GM18870 (cell line): ENCODE results near the gene SEMA6A.
"Not testable (repeated sequence)": the region's sequence is repeated elsewhere in the genome, so short reads cannot be mapped to it uniquely, and the experiment has no call there.

ENCODE experiments used
- ATAC-seq: cut with Tn5 transposase; IDR thresholded peaks from one replicate; pipeline ENCODE4 v1.9.1; 2021; ENCODE audit warnings: moderate library complexity; ENCODE audit not compliant: unreplicated experiment

SEMA6A gene

GRCh38 chr5:116550082-116550481, 24.5 kb downstream of the SEMA6A start:
- ATAC-seq: no peak

DNA sequence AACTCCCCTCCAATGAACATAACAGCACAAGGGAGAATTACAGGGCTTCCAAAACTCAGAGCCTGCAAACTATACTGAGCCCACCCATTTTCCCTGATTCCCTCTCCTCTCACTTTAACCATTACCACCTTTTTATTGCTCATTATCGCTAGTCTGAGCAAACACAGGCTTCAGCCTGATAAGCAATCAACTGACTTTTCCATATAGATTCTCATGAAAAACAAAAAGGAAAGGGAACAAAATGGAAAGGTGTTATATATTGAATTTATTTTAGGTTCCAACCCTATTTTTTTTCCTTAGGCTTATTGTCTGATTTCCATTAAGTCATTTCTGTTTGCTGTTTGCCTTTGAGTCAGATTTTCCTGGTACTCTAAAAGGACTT, 27.9 kb downstream of the SEMA6A start:
- no peak for ATAC-seq

DNA sequence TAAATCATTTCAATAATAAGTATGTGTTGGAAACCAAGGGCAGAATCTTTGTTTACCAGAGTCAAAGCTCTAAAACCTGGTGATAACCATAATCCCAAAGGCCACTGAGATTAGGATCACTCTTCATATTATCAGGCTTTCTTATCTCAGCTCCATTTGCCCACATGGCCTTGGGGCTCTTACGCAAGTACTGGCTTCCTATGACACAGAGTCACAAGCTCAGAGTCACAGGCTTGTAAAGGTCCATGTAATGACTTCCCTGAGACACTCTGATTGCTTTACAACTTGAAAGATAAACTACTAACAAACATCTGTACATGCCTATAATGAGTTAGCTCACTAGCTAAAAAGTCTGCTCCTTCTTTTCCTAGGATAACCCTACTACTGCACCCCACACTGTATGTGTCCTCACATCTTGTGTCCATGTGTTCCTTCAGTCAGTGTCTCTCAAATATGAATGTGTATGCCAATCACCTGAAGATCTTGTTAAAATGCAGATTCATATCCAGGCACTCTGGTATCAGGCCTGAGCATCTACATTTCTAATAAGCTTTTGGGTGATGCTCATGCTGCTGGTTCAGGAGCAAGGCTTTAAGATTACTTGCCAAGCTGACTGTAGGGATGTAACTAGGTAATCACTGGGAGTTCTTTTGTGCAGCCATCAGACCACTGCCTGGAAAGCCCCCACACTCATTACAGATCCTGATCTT, 28.4 kb downstream of the SEMA6A start:
- no peak for ATAC-seq

DNA sequence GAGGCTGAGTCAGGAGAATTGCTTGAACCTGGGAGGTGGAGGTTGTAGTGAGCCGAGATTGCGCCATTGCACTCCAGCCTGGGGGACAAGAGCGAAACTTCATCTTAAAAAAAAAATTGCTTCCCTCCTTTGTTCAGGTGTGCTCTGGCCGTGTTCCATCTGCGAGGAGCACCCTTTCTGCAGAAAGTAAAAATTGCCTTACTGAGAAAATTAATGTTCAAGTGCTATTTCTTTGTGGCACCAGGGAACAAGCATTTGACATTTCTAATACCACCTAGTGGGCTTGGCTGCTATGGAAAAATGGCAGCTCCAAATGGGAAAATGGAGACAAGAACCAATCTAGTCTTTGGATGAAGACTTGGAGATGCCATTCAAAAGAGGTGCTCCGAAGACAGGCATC, 29.2 kb downstream of the SEMA6A start:
- not testable (repeated sequence) for ATAC-seq

DNA sequence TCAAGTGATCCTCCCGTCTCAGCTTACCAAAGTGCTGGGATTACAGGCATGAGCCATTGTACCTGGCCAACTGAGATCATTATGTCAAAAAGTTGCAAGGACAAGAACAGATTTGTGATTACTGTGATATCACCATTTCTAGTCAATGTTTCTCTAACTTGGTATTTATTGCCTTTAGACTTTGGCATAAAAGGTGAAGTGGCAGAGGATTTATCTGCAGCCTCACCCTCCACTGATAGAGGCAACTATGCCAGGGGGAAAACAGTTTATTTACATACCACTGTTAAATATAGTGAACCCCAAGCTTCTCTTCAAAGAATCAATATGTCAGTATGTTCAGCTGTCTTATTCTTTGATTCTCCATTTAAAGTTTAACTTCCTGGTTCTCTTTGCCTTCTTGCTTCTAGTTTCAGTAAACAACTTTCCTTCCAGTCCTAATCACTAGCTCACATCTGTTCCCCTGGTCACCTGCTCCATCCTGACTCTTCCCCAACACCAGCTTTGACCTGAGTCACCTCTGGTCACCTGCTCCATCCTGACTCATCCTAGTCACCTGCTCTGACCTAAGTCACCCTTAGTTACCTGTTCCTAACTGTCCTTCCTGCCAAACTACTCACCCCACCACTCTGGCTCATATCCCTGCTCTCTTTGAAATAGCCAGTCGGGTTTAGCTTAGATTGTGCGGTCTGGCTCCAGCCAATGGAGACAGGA, 29.9 kb downstream of the SEMA6A start:
- ATAC-seq: no peak

- ATAC-seq: no peak
These were observed 31.1 kb downstream of the SEMA6A start for GRCh38 chr5:116543501-116543900.

DNA sequence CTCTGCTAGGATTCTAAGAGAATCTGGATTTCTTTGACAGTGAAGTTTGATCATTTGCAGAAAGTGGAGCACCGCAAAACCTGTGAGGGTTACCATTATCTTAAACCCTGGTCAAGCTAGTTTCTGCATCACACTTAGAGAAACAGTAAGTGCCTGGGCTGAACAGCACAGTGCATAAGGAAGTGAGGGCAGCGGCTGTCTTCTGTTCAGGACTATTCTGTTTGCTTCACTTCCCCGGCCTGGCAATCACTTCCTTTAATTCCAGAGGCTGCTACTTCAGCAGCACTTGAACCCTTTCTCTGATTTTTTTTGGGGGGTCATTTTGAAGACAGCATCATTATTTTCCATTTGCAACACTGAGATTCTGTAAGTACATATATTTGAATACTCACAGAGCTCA, 32.0 kb downstream of the SEMA6A start:
- no peak for ATAC-seq

DNA sequence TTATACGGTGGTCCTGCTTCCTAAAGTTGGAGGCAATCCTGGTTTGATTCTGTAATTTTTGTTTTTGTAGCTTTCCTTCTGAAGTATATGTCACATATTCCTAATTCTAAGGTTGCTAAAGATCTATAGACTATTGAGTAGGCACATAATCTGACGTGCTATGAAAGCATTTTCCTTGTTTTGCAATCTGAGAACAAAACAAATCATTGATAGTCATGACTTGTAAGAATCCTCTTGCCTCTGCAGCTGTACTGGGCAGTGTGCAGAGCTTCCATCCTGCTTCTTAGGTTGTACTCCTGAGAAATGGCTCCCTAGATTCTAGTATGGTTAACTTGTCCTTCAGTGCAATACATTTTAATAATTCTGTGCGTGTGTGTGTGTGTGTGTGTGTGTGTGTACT, 35.4 kb downstream of the SEMA6A start:
- no peak for ATAC-seq

DNA sequence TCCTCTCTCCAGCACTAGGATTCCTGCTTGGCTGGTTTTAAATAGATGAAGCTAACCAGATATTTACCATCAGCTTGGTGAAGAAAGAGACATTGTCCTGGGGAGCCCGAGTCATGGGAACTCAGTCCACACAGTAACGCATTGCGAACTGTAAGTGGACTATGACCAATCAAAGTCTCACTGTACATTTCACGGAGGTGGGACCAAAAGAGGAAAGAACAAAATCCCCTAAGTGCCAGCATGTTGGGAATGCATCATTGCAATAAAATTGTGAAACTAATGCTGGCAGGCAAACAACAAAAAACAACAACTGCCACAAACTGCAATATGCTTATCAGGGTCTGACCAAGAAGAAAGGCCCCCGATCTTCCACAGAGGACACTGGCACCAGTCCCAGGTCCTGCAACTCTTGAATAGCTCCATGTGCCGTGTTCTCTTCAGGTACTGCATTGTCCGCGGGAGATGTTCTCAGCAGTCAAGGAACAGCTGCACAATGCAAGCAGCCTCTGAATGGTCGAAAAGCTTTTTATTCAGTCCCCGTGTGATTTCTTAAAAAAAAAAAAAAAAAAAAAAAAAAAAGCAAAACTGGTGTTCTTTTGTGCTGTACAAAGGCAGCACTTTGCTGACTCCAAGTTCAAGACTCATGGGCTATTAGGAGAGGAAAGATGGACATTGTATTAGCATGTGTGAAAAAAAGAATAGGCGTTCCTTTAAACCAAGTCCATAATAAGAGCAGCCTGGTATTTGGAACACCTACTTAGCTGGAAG, 38.1 kb downstream of the SEMA6A start:
- ATAC-seq: no peak

GRCh38 chr5:116534964-116535651, 39.5 kb downstream of the SEMA6A start:
- ATAC-seq: no peak

DNA sequence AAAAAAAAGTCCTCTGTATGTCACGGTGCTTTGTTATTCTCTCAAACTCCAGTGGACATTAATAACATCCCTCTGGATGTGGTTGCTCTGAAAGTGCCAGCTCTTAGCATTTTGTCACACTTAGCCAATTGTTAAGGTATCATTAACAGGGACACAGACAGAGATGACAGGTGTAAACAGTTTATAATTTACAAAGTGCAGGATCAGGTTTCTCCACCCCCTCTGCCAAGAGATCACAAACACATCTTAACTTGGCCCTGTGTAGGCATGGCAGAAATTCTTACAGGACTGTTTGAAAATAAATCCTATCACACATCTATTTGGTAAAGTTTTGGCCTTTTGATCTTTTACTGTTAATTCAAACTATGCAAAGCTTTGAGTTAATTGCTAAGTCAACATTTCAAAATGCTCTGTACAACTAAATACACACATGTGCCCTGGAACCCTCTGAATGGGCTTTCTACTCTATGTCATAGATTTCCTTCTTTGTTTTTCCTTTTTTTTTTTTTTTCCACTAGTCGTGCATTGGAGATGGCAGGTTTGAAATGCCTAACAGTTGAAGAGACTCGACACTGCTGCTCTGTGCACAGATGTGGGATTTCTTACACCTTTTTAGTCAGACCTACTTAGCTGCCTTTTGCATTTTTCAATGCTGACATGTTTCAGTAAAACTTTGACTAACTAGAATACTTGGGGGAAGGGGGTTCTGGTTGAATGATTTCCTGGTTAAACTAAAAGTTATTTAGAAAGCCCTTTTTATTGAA, 41.7 kb downstream of the SEMA6A start:
- ATAC-seq: peak; percentile 70

- no peak for ATAC-seq
These were observed 43.0 kb downstream of the SEMA6A start for GRCh38 chr5:116531635-116532034.

- no peak for ATAC-seq
These were observed 43.5 kb downstream of the SEMA6A start for GRCh38 chr5:116531117-116531516.

DNA sequence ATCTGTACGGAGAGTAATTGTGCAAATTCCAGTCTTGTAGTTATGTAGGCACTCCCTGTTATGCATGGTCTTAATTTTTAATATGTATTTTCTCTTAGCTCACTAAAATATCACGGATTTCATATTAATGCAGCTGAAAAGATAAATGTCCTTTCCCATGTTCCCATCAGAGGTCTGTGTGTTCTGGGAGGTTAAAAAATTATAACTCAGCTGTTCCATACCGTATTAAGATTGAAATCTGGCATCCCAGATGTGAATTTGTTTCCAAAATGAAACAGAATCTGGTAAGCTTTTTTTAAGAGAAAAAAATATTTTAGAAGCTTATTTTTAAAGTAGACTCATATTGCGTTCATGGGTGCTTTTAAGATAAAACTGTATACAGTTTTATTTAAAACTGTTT, 44.3 kb downstream of the SEMA6A start:
- ATAC-seq: no peak

DNA sequence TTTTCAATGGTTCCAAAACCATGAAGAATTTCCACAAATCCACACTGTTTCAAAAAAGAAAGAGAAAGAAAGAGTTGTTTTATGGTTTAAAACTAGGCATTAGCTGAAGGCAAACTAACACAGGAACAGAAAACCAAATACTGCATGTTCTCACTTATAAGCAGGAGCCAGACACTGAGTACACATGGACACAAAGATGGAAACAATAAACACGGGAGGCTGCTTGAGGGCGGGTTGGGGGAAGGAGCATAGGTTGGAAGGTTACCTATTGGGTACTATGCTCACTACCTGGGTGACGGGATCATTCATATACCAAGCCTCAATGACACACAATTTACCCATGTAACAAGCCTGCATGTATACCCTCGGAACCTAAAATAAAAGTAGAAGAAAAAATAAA, 45.0 kb downstream of the SEMA6A start:
- no peak for ATAC-seq

GRCh38 chr5:116528519-116529234, 45.9 kb downstream of the SEMA6A start:
- no peak for ATAC-seq

GRCh38 chr5:116527582-116527981, 47.0 kb downstream of the SEMA6A start:
- ATAC-seq: no peak

DNA sequence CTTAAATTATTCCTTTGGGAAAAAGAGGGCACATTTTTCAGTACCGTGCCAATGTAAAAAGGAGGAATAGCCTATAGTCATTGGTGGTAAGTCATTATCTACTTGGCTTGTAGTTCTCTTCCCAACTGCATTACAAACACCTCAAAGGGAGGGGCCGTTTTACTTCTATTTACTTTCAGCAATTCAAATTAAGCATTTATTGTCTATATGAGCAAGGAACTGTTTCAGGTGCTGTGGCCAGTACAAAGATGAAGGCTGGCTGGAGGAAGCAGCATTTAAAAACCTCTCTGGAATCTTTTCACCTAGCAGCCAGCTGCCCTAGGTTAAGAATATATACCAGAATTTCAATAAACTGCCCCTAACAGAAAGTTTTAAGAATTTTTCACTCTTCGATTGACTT, 48.9 kb downstream of the SEMA6A start:
- no peak for ATAC-seq

DNA sequence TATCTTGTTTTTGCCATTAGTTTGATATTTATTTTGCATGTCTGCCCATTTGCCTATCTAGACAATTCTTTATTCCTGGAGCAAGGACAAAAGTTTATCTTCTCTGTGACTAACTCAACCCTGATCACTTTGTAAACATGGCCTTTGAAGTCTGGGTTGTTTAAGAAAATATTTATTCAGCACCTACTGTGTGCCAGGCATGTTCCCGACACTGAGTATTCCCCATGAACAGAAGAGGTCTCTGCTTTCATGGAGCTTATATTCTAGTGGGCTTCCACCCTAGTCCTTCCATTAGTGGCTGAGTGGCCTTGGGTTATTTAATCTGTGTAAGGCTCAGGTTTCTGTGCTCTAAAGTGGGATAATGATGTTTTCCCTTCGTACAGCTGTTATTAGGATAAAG, 49.7 kb downstream of the SEMA6A start:
- ATAC-seq: no peak
